GM19240 (cell line): Measurements from ENCODE around the gene TM9SF3.
"Not testable (repeated sequence)": the region's sequence is repeated elsewhere in the genome, so short reads cannot be mapped to it uniquely, and the experiment has no call there.

Experiments used
- DNase-seq: peaks from one replicate; pipeline ENCODE4 v3.0.0; 2011; ENCODE audit warnings: low spot score; ENCODE audit not compliant: insufficient read length

The TM9SF3 gene

GRCh38 chr10:96600337-96600736, 13.5 kb upstream of the TM9SF3 start:
- DNase-seq, result no peak

DNA sequence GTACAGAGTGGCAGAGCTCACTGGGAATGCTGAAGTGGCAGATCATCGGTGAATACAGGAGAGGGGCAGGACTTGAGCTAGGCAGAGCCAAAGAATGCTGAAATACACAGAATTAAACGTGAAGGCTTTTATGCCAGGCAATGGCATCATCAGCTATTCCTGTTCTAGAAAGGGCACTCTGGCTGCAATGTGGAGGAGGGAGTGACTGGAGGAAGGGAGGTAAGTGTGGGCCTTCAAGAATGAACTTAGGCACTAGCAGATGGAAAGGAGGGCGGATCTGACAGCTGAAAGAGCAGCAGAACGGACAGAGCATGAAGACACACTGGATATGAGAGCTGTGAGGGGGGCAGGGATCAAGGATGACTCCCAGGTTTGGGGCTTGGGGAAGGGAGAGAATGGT, 12.0 kb upstream of the TM9SF3 start:
- no peak for DNase-seq

GRCh38 chr10:96596422-96597407, 9.9 kb upstream of the TM9SF3 start:
- DNase-seq, result no peak

- no peak for DNase-seq
These were observed 8.9 kb upstream of the TM9SF3 start for GRCh38 chr10:96595741-96596140.

GRCh38 chr10:96591946-96592345, 5.1 kb upstream of the TM9SF3 start:
- no peak for DNase-seq

GRCh38 chr10:96588616-96589419, 2.0 kb upstream of the TM9SF3 start:
- DNase-seq, result no peak

GRCh38 chr10:96588060-96588554, 1.3 kb upstream of the TM9SF3 start:
- no peak for DNase-seq

- no peak for DNase-seq
These were observed 650 bp upstream of the TM9SF3 start for GRCh38 chr10:96587264-96588059.

GRCh38 chr10:96585736-96586418, 935 bp downstream of the TM9SF3 start:
- no peak for DNase-seq

GRCh38 chr10:96584474-96584873, 2.3 kb downstream of the TM9SF3 start:
- DNase-seq, result no peak

DNA sequence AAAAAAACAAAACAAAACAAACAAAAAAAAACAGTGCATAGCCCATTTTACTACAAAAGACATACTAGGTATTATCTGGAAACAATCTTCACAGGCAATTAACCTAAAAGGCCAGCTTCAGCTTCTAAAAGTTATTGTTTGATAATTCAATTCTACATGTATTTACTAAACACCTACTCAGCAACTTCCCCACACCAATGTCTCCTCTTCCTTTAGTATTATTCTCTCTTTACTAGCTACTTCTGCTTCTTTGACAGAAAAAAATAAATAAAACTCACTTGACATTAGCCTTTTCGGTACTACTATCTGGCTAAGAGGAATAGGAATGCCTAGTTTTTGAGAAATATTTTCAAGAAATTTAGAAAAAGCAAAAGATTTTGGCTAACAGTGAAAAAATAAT, 2.8 kb downstream of the TM9SF3 start:
- no peak for DNase-seq

DNA sequence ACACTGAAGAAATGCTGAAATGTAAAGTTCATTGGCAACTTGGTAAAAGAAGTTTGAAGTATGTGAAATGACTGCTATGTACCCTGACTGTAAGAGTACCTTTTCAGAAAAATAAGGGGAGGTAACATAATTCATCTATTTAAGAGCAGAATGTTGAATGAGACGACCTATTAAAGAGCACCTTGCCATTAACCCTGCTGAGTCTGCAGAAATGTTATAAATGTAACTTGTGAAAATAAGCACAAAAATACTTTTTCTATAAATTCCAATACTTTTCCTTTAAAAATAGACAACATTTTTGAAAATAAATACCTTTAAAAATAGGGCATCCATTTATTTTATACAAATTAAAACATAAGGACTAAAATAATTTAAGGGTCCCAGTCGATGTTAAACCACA, 7.7 kb downstream of the TM9SF3 start:
- no peak for DNase-seq

DNA sequence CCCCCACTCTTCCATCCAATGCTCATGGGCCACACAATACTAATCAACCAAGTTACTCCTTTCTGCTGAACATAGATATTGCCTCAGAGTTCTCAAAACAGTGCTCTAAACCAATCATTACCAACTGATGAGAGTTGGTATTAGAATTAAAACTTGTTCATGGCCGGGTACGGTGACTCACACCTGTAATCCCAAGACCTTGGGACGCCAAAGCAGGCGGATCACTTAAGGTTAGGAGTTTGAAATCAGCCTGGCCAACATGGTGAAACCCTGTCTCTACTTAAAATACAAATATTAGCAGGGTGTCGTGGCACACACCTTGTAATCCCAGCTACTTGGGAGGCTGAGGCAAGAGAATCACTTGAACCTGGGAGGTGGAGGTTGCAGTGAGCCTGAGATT, 8.2 kb downstream of the TM9SF3 start:
- DNase-seq, result no peak

DNA sequence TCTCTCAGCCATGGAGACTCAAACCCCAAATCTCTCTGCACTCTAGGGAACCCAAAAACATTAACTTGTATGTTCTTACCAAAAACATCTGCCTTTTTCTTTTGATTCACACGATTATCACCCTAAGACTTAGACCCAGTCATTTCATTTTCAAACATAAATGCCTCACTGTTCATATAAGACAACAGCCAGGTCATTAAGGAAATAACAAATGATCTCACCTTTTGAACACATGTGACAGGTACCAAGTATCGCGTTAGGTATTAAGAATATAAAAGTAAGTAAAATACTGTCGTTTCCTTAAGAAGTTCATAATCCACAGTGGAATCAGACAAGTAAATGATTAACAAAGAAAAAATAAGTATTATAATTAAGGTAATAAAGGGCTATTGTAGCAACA, 8.8 kb downstream of the TM9SF3 start:
- no peak for DNase-seq

- DNase-seq, result no peak
These were observed 9.7 kb downstream of the TM9SF3 start for GRCh38 chr10:96577069-96577468.

- DNase-seq, result no peak
These were observed 10.4 kb downstream of the TM9SF3 start for GRCh38 chr10:96576277-96576980.

GRCh38 chr10:96574564-96574963, 12.2 kb downstream of the TM9SF3 start:
- not testable (repeated sequence) for DNase-seq

DNA sequence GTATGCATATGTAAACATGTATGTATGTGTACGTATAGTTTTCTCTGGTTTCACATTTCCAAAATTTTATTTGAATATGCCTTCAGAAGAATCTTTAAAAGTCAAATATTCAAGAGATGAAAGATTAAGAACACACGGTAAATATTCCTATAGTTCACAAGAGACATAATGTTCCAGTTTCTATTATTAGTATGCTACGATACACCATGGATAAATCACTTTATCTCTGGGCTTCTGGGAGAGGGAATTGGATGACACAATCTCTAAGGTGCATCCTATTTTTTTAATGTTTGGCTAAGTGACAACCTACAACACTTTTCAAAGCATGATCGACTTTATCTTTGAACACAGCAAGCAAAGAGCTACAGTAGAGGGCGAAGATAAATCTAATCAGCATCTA, 13.8 kb downstream of the TM9SF3 start:
- no peak for DNase-seq

GRCh38 chr10:96570983-96571964, 15.5 kb downstream of the TM9SF3 start:
- DNase-seq, result no peak
